H9 (cell line): ENCODE results near the gene DMRTB1. TPM values are rescaled to one million over a fixed set of nuclear protein-coding genes. Genes with fewer than 3 reads are reported as not detected.

ENCODE experiments used
- DNase-seq: peaks from one replicate; pipeline ENCODE4 v3.0.0-alpha.2; 2017
- H2AFZ ChIP-seq: one replicate; pipeline ENCODE4 v1.6.1; 2013; ENCODE audit warnings: mild to moderate bottlenecking, low read length, control low read depth, moderate library complexity
- H2AK5ac ChIP-seq: 2 replicates; pipeline ENCODE4 v1.6.1; 2013; ENCODE audit warnings: low read length, control low read depth, mixed read lengths; ENCODE audit not compliant: insufficient read length
- H2BK120ac ChIP-seq: one replicate; pipeline ENCODE4 v1.6.1; 2013; ENCODE audit warnings: low read depth, mild to moderate bottlenecking, low read length, control low read depth, inconsistent platforms; ENCODE audit not compliant: poor library complexity, severe bottlenecking
- H2BK12ac ChIP-seq: 2 replicates; pipeline ENCODE4 v1.6.1; 2013; ENCODE audit warnings: low read length, control low read depth, mixed read lengths, low read depth; ENCODE audit not compliant: insufficient read length
- H2BK15ac ChIP-seq: 2 replicates; pipeline ENCODE4 v1.6.1; 2013; ENCODE audit warnings: low read depth, low read length, control low read depth
- H2BK20ac ChIP-seq: one replicate; pipeline ENCODE4 v1.6.1; 2013; ENCODE audit warnings: low read depth, mild to moderate bottlenecking, low read length, control low read depth, inconsistent platforms; ENCODE audit not compliant: poor library complexity, severe bottlenecking
- H2BK5ac ChIP-seq: 2 replicates; pipeline ENCODE4 v1.6.1; 2013; ENCODE audit warnings: low read length, control low read depth, mixed read lengths; ENCODE audit not compliant: insufficient read length
- H3K14ac ChIP-seq: 2 replicates; pipeline ENCODE4 v1.6.1; 2013; ENCODE audit warnings: low read length, control low read depth; ENCODE audit not compliant: insufficient read depth
- H3K18ac ChIP-seq: 2 replicates; pipeline ENCODE4 v1.6.1; 2013; ENCODE audit warnings: low read depth, mild to moderate bottlenecking, mixed read lengths, low read length, control low read depth; ENCODE audit not compliant: insufficient read length
- H3K23ac ChIP-seq: 2 replicates; pipeline ENCODE4 v1.6.1; 2013; ENCODE audit warnings: low read length, control low read depth, mixed read lengths, low read depth; ENCODE audit not compliant: insufficient read length
- H3K23me2 ChIP-seq: 2 replicates; pipeline ENCODE4 v1.6.1; 2013; ENCODE audit warnings: low read depth, mild to moderate bottlenecking, mixed read lengths, low read length, control low read depth; ENCODE audit not compliant: insufficient read length, poor library complexity, severe bottlenecking
- H3K27ac ChIP-seq: 2 replicates; pipeline ENCODE4 v1.5.1; 2013; ENCODE audit warnings: low read length, control low read depth, mixed read lengths, low read depth; ENCODE audit not compliant: insufficient read length
- H3K27me3 ChIP-seq: 2 replicates; pipeline ENCODE4 v1.6.1; 2013; ENCODE audit warnings: low read length, control low read depth, inconsistent platforms; ENCODE audit not compliant: insufficient read depth
- H3K4ac ChIP-seq: 2 replicates; pipeline ENCODE4 v1.6.1; 2013; ENCODE audit warnings: low read depth, mild to moderate bottlenecking, control low read depth, inconsistent platforms, low read length, moderate library complexity
- H3K4me1 ChIP-seq: 2 replicates; pipeline ENCODE4 v1.6.1; 2013; ENCODE audit warnings: low read length, control low read depth, inconsistent platforms; ENCODE audit not compliant: insufficient read depth
- H3K4me2 ChIP-seq: 2 replicates; pipeline ENCODE4 v1.6.1; 2013; ENCODE audit warnings: low read length, control low read depth, mixed read lengths; ENCODE audit not compliant: insufficient read length, insufficient read depth
- H3K56ac ChIP-seq: 2 replicates; pipeline ENCODE4 v1.6.1; 2013; ENCODE audit warnings: low read depth, mild to moderate bottlenecking, mixed read lengths, low read length, control low read depth; ENCODE audit not compliant: insufficient read length
- H3K79me1 ChIP-seq: 2 replicates; pipeline ENCODE4 v1.6.1; 2013; ENCODE audit warnings: low read depth, mild to moderate bottlenecking, moderate library complexity, low read length, control low read depth, inconsistent platforms; ENCODE audit not compliant: insufficient read depth, poor library complexity, severe bottlenecking
- H3K79me2 ChIP-seq: 2 replicates; pipeline ENCODE4 v1.6.1; 2013; ENCODE audit warnings: low read length, control low read depth, inconsistent platforms; ENCODE audit not compliant: insufficient read depth
- H3K9ac ChIP-seq: 2 replicates; pipeline ENCODE4 v1.6.1; 2013; ENCODE audit warnings: low read length, control low read depth, mixed read lengths; ENCODE audit not compliant: insufficient read length; ENCODE audit errors: extremely low read depth
- H3K9me3 ChIP-seq: one replicate; pipeline ENCODE4 v1.6.1; 2013; ENCODE audit warnings: low read depth, low read length, inconsistent platforms; ENCODE audit not compliant: control insufficient read depth
- H3T11ph ChIP-seq: one replicate; pipeline ENCODE4 v1.6.1; 2013; ENCODE audit warnings: mild to moderate bottlenecking, low read length, control low read depth, inconsistent platforms
- H4K20me1 ChIP-seq: one replicate; pipeline ENCODE4 v1.6.1; 2013; ENCODE audit not compliant: control insufficient read depth, insufficient read length, insufficient read depth
- H4K5ac ChIP-seq: 2 replicates; pipeline ENCODE4 v1.6.1; 2013; ENCODE audit warnings: low read depth, mild to moderate bottlenecking, mixed read lengths, low read length, control low read depth; ENCODE audit not compliant: insufficient read length
- H4K8ac ChIP-seq: replicated peaks from 2 replicates; pipeline ENCODE4 v1.6.1; 2013; ENCODE audit warnings: low read length, control low read depth, mixed read lengths, low read depth; ENCODE audit not compliant: insufficient read length
- H4K91ac ChIP-seq: 2 replicates; pipeline ENCODE4 v1.6.1; 2013; ENCODE audit warnings: low read depth, mild to moderate bottlenecking, moderate library complexity, mixed read lengths, low read length, control low read depth; ENCODE audit not compliant: insufficient read length
- H3K27ac Mint-ChIP-seq, 3 experiments: 2 replicates in 2 of 3; 3 replicates in 1 of 3; pipeline ENCODE4 v1.8.0; 2020 to 2021; ENCODE audit warnings: mixed read lengths in 3 of 3, mild to moderate bottlenecking in 1 of 3, moderate library complexity in 1 of 3
- H3K27me3 Mint-ChIP-seq: 2 replicates; pipeline ENCODE4 v1.8.0; 2021; ENCODE audit warnings: low read depth, mild to moderate bottlenecking, moderate library complexity, mixed read lengths
- H3K36me3 Mint-ChIP-seq, 3 experiments: 2 replicates in 2 of 3; 3 replicates in 1 of 3; pipeline ENCODE4 v1.8.0; 2020 to 2021; ENCODE audit warnings: low read depth in 3 of 3, mixed read lengths in 3 of 3; ENCODE audit not compliant: insufficient read depth in 1 of 3
- H3K4me1 Mint-ChIP-seq, 2 experiments: 2 replicates each; pipeline ENCODE4 v1.8.0; 2020; ENCODE audit warnings: mixed read lengths in 2 of 2
- H3K4me3 Mint-ChIP-seq, 2 experiments: 2 replicates in 1 of 2; 3 replicates in 1 of 2; pipeline ENCODE4 v1.8.0; 2020 to 2021; ENCODE audit warnings: mild to moderate bottlenecking in 2 of 2, mixed read lengths in 2 of 2, moderate library complexity in 1 of 2
- H3K9me3 Mint-ChIP-seq, 2 experiments: 2 replicates in 1 of 2; 3 replicates in 1 of 2; pipeline ENCODE4 v1.8.0; 2020; ENCODE audit warnings: mild to moderate bottlenecking in 2 of 2, mixed read lengths in 2 of 2, moderate library complexity in 1 of 2
- WGBS: extraction: QIAGEN DNeasy Blood & Tissue Kit; methylation state at CpG from one replicate; pipeline ENCODE4 v1.1.7; 2013; ENCODE audit warnings: missing lambda C conversion rate, low lambda C conversion rate, mixed read lengths; ENCODE audit not compliant: insufficient read length; ENCODE audit errors: extremely low coverage; 5-methylcytosine and 5-hydroxymethylcytosine counted together
- total RNA-seq: library from RNA; stranded (reverse); gene quantifications from 2 replicates; pipeline ENCODE4 v1.2.1, GENCODE V29; 2021
- TF ChIP-seq, protein P1 (sequence below): fragments of 200-600 bp; sonication (generic); conservative IDR thresholded peaks from 3 replicates; pipeline ENCODE4 v1.8.0; 2021; ENCODE audit warnings: antibody characterized with exemption, mild to moderate bottlenecking

The DMRTB1 gene
- total RNA-seq, 1 experiment from 2014 or later: not detected

DNA sequence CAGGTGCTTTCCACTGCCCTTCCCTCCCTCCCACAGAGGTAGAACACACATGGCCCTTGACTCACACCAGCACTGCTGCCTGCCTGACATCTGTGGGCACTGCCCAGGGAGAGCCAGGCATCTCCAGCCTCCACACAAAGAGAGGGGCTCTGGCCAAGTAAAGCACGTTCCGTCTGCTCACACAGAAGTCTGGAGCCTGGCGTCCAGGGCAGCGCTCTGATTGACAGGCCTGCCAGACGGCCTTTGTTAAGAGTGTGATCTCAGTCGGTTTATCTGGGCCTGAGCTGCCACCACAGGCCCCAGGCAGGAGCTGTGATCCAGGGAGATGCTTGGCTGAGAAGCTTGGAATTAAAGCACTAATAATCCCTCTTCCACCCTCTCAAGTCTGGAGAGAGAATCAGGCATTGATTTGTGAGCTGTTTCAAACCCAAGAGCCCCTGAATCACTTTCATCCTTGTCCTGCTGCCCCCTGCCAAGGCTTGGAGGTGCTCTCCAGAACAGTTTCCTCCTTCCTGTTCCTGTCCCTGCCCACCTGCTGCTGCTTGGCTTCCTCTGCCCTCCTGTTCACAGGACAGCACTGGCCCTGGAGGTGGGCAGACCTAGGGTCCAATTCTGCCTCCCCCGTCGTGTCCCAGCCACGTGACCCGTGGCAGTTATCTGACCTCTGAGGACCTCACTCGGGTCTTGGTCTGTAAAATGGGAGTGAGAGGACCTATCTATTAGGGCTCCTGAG, 3.7 kb downstream of the DMRTB1 start:
- Histone ChIP-seq H3K23me2 (no peaks in the 10 kb centered on the region), H3K4me2 (no peak overlapping the region), H4K8ac (no peak overlapping the region), H2BK20ac (no peak overlapping the region), H2BK15ac (no peak overlapping the region), H2BK12ac (no peak overlapping the region), H4K20me1 (no peaks in the 10 kb centered on the region), H2BK5ac (no peak overlapping the region), H3K79me1 (no peaks in the 10 kb centered on the region), H3T11ph (no peak overlapping the region), H3K23ac (no peak overlapping the region), H3K9me3 (no peaks in the 10 kb centered on the region), H3K9ac (no peak overlapping the region), H3K27ac (no peak overlapping the region), H3K4me1 (no peaks in the 10 kb centered on the region), H3K14ac (no peak overlapping the region; the same call in 1 of the 2 replicates), H4K5ac (no peak overlapping the region), H4K91ac (no peak overlapping the region), H3K56ac (no peak overlapping the region), H2AFZ (no peak overlapping the region), H2BK120ac (no peak overlapping the region), H3K18ac (no peak overlapping the region), H3K4ac (no peak overlapping the region), H3K27me3 (no peaks in the 10 kb centered on the region), H3K79me2 (no peaks in the 10 kb centered on the region), H2AK5ac (no peak overlapping the region)
- Mint-ChIP-seq H3K27me3 (peaks cover 20% of the 10 kb centered on the region), H3K27ac (no peak overlapping the region; a peak in 1 of 7 replicates), H3K4me1 (peaks cover 5 to 7% of the 10 kb centered on the region in 2 experiments; a peak in 3 of 4 replicates), H3K9me3 (no peaks in the 10 kb centered on the region), H3K4me3 (no peak overlapping the region), H3K36me3 (no peaks in the 10 kb centered on the region)
- no peak for DNase-seq
- TF ChIP-seq, protein P1, sequence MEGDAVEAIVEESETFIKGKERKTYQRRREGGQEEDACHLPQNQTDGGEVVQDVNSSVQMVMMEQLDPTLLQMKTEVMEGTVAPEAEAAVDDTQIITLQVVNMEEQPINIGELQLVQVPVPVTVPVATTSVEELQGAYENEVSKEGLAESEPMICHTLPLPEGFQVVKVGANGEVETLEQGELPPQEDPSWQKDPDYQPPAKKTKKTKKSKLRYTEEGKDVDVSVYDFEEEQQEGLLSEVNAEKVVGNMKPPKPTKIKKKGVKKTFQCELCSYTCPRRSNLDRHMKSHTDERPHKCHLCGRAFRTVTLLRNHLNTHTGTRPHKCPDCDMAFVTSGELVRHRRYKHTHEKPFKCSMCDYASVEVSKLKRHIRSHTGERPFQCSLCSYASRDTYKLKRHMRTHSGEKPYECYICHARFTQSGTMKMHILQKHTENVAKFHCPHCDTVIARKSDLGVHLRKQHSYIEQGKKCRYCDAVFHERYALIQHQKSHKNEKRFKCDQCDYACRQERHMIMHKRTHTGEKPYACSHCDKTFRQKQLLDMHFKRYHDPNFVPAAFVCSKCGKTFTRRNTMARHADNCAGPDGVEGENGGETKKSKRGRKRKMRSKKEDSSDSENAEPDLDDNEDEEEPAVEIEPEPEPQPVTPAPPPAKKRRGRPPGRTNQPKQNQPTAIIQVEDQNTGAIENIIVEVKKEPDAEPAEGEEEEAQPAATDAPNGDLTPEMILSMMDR: no peak
- no CpG with 5 or more reads among the region's 11 CpGs for WGBS
